Measurements from ENCODE around the gene MXD1. TPM values are rescaled to one million over a fixed set of nuclear protein-coding genes. Genes with fewer than 3 reads are reported as not detected.
A peak's percentile ranks its signal among the peaks of the same experiment; 100 is the strongest.

Gene MXD1
- total and polyA plus RNA-seq, 4 donors: 5.3 to 33.4 (median 16.2) TPM

GRCh38 chr2:69926849-69927515 lies 12.1 kb downstream of the MXD1 start:
- intact Hi-C loops (cut with DNase I): no loop called here
- Histone ChIP-seq H3K4me3 (ENCODE audit: low read length in 2 of 2) (no peak overlapping the region), H3K36me3 (ENCODE audit: control insufficient read depth in 1 of 2, insufficient read depth in 2 of 2, low read length in 1 of 2) (peaks cover 3 to 5% of the 10 kb centered on the region in 2 donors), H3K27me3 (ENCODE audit: control insufficient read depth in 1 of 2, insufficient read depth in 2 of 2, low read length in 1 of 2) (no peaks in the 10 kb centered on the region), H3K9me3 (ENCODE audit: control insufficient read depth, low read length) (no peaks in the 10 kb centered on the region), H3K27ac (ENCODE audit: low read depth in 1 of 2, low read length in 2 of 2) (no peak overlapping the region), H3K4me1 (ENCODE audit: control insufficient read depth in 1 of 2, insufficient read depth in 2 of 2, low read length in 2 of 2) (no peaks in the 10 kb centered on the region)
- no peak for DNase-seq
- WGBS, 2 donors: 81 to 82% methylated on average over 3 of the region's 3 CpGs
- ATAC-seq (ENCODE audit: low FRiP score): peak; percentile 44

GRCh38 chr2:69931832-69932595 lies 17.1 kb downstream of the MXD1 start:
- ATAC-seq (ENCODE audit: low FRiP score): peak; percentile 72
- peaks cover 0 to 2% of the 10 kb centered on the region in 2 donors for H3K4me1 ChIP-seq (ENCODE audit: control insufficient read depth in 1 of 2, insufficient read depth in 2 of 2, low read length in 2 of 2)
- WGBS, 2 donors: 32 to 33% methylated on average over 7 of the region's 7 CpGs
- no peaks in the 10 kb centered on the region for H3K27me3 ChIP-seq (ENCODE audit: control insufficient read depth in 1 of 2, insufficient read depth in 2 of 2, low read length in 1 of 2)
- no peaks in the 10 kb centered on the region for H3K9me3 ChIP-seq (ENCODE audit: control insufficient read depth, low read length)
- peaks cover 0 to 7% of the 10 kb centered on the region in 2 donors for H3K36me3 ChIP-seq (ENCODE audit: control insufficient read depth in 1 of 2, insufficient read depth in 2 of 2, low read length in 1 of 2)
- H3K27ac ChIP-seq (ENCODE audit: low read depth in 1 of 2, low read length in 2 of 2): peak overlapping the region; percentile 49 to 95
- H3K4me3 ChIP-seq (ENCODE audit: low read length in 2 of 2): no peak overlapping the region
- intact Hi-C loops (cut with DNase I): no loop called here
- no peak for DNase-seq

- Histone ChIP-seq H3K4me3 (ENCODE audit: low read length in 2 of 2) (no peak overlapping the region), H3K9me3 (ENCODE audit: control insufficient read depth, low read length) (no peaks in the 10 kb centered on the region), H3K27ac (ENCODE audit: low read depth in 1 of 2, low read length in 2 of 2) (peak overlapping the region in 1 of 2 donors; percentile 95), H3K27me3 (ENCODE audit: control insufficient read depth in 1 of 2, insufficient read depth in 2 of 2, low read length in 1 of 2) (no peaks in the 10 kb centered on the region), H3K4me1 (ENCODE audit: control insufficient read depth in 1 of 2, insufficient read depth in 2 of 2, low read length in 2 of 2) (peaks cover 0 to 2% of the 10 kb centered on the region in 2 donors), H3K36me3 (ENCODE audit: control insufficient read depth in 1 of 2, insufficient read depth in 2 of 2, low read length in 1 of 2) (peaks cover 0 to 8% of the 10 kb centered on the region in 2 donors)
- intact Hi-C loops (cut with DNase I): no loop called here
- ATAC-seq (ENCODE audit: low FRiP score) (no peak), DNase-seq (no peak)
- 7 to 8% methylated on average over 1 of the region's 1 CpG for WGBS, 2 donors
Measured at GRCh38 chr2:69932596-69932922, 17.6 kb downstream of the MXD1 start.

GRCh38 chr2:69933254-69933828 lies 18.4 kb downstream of the MXD1 start:
- peak overlapping the region in 1 of 2 donors; percentile 67 for H3K27ac ChIP-seq (ENCODE audit: low read depth in 1 of 2, low read length in 2 of 2)
- peaks cover 0 to 2% of the 10 kb centered on the region in 2 donors for H3K4me1 ChIP-seq (ENCODE audit: control insufficient read depth in 1 of 2, insufficient read depth in 2 of 2, low read length in 2 of 2)
- H3K4me3 ChIP-seq (ENCODE audit: low read length in 2 of 2): no peak overlapping the region
- ATAC-seq (ENCODE audit: low FRiP score) (no peak), DNase-seq (no peak)
- no peaks in the 10 kb centered on the region for H3K27me3 ChIP-seq (ENCODE audit: control insufficient read depth in 1 of 2, insufficient read depth in 2 of 2, low read length in 1 of 2)
- H3K36me3 ChIP-seq (ENCODE audit: control insufficient read depth in 1 of 2, insufficient read depth in 2 of 2, low read length in 1 of 2): peaks cover 0 to 10% of the 10 kb centered on the region in 2 donors
- intact Hi-C loops (cut with DNase I): no loop called here
- no peaks in the 10 kb centered on the region for H3K9me3 ChIP-seq (ENCODE audit: control insufficient read depth, low read length)

GRCh38 chr2:69933839-69934613 lies 19.1 kb downstream of the MXD1 start:
- H3K27me3 ChIP-seq (ENCODE audit: control insufficient read depth in 1 of 2, insufficient read depth in 2 of 2, low read length in 1 of 2): no peaks in the 10 kb centered on the region
- H3K9me3 ChIP-seq (ENCODE audit: control insufficient read depth, low read length): no peaks in the 10 kb centered on the region
- H3K27ac ChIP-seq (ENCODE audit: low read depth in 1 of 2, low read length in 2 of 2): peak overlapping the region; percentile 20 to 24
- intact Hi-C loops (cut with DNase I): no loop called here
- peak; percentile 76 for ATAC-seq (ENCODE audit: low FRiP score)
- no peak overlapping the region for H3K4me3 ChIP-seq (ENCODE audit: low read length in 2 of 2)
- 16 to 18% methylated on average over 4 of the region's 4 CpGs for WGBS, 2 donors
- DNase-seq: peak in 1 of 2 donors; percentile 65
- peaks cover 0 to 10% of the 10 kb centered on the region in 2 donors for H3K36me3 ChIP-seq (ENCODE audit: control insufficient read depth in 1 of 2, insufficient read depth in 2 of 2, low read length in 1 of 2)
- peaks cover 0 to 2% of the 10 kb centered on the region in 2 donors for H3K4me1 ChIP-seq (ENCODE audit: control insufficient read depth in 1 of 2, insufficient read depth in 2 of 2, low read length in 2 of 2)

- Histone ChIP-seq H3K36me3 (ENCODE audit: control insufficient read depth in 1 of 2, insufficient read depth in 2 of 2, low read length in 1 of 2) (peaks cover 0 to 10% of the 10 kb centered on the region in 2 donors), H3K27ac (ENCODE audit: low read depth in 1 of 2, low read length in 2 of 2) (no peak overlapping the region), H3K9me3 (ENCODE audit: control insufficient read depth, low read length) (no peaks in the 10 kb centered on the region), H3K4me3 (ENCODE audit: low read length in 2 of 2) (no peak overlapping the region), H3K4me1 (ENCODE audit: control insufficient read depth in 1 of 2, insufficient read depth in 2 of 2, low read length in 2 of 2) (peaks cover 0 to 2% of the 10 kb centered on the region in 2 donors), H3K27me3 (ENCODE audit: control insufficient read depth in 1 of 2, insufficient read depth in 2 of 2, low read length in 1 of 2) (no peaks in the 10 kb centered on the region)
- 21 to 31% methylated on average over 1 of the region's 1 CpG for WGBS, 2 donors
- DNase-seq: no peak
- ATAC-seq (ENCODE audit: low FRiP score): no peak
- intact Hi-C loops (cut with DNase I): no loop called here
Measured at GRCh38 chr2:69934614-69934908, 19.7 kb downstream of the MXD1 start.

- H3K27me3 ChIP-seq (ENCODE audit: control insufficient read depth in 1 of 2, insufficient read depth in 2 of 2, low read length in 1 of 2): no peaks in the 10 kb centered on the region
- no peak for DNase-seq
- intact Hi-C loops (cut with DNase I): no loop called here
- no peaks in the 10 kb centered on the region for H3K9me3 ChIP-seq (ENCODE audit: control insufficient read depth, low read length)
- no peak overlapping the region for H3K4me3 ChIP-seq (ENCODE audit: low read length in 2 of 2)
- H3K27ac ChIP-seq (ENCODE audit: low read depth in 1 of 2, low read length in 2 of 2): no peak overlapping the region
- no peak for ATAC-seq (ENCODE audit: low FRiP score)
- H3K36me3 ChIP-seq (ENCODE audit: control insufficient read depth in 1 of 2, insufficient read depth in 2 of 2, low read length in 1 of 2): peaks cover 0 to 12% of the 10 kb centered on the region in 2 donors
- H3K4me1 ChIP-seq (ENCODE audit: control insufficient read depth in 1 of 2, insufficient read depth in 2 of 2, low read length in 2 of 2): peaks cover 0 to 2% of the 10 kb centered on the region in 2 donors
- WGBS, 2 donors: 95 to 97% methylated on average over 5 of the region's 5 CpGs
Measured at GRCh38 chr2:69935011-69935410, 20.1 kb downstream of the MXD1 start.

- no peaks in the 10 kb centered on the region for H3K27me3 ChIP-seq (ENCODE audit: control insufficient read depth in 1 of 2, insufficient read depth in 2 of 2, low read length in 1 of 2)
- no peak overlapping the region for H3K4me3 ChIP-seq (ENCODE audit: low read length in 2 of 2)
- H3K9me3 ChIP-seq (ENCODE audit: control insufficient read depth, low read length): no peaks in the 10 kb centered on the region
- WGBS, 2 donors: 65 to 78% methylated on average over 11 of the region's 11 CpGs
- peaks cover 0 to 12% of the 10 kb centered on the region in 2 donors for H3K36me3 ChIP-seq (ENCODE audit: control insufficient read depth in 1 of 2, insufficient read depth in 2 of 2, low read length in 1 of 2)
- intact Hi-C loops (cut with DNase I): no loop called here
- H3K4me1 ChIP-seq (ENCODE audit: control insufficient read depth in 1 of 2, insufficient read depth in 2 of 2, low read length in 2 of 2): peaks cover 0 to 2% of the 10 kb centered on the region in 2 donors
- no peak overlapping the region for H3K27ac ChIP-seq (ENCODE audit: low read depth in 1 of 2, low read length in 2 of 2)
- ATAC-seq (ENCODE audit: low FRiP score): no peak
- no peak for DNase-seq
Measured at GRCh38 chr2:69936906-69937305, 22.0 kb downstream of the MXD1 start.

All from aorta (tissue), 5 donors.